IMR-90 (cell line): ENCODE results near the gene FAM161A. TPM values are rescaled to one million over a fixed set of nuclear protein-coding genes. Genes with fewer than 3 reads are reported as not detected.

Source experiments
- ATAC-seq: fragments of 200-7000 bp; cut with Tn5 transposase; 2 replicates; pipeline ENCODE4 v1.9.1; 2020; ENCODE audit warnings: low read depth, mild to moderate bottlenecking, moderate library complexity
- BruUV-seq: library from RNA; stranded (reverse); fragments of 400-500 nt; replicated peaks from 2 replicates; lab custom pipeline; 2021; lab: Mats Ljungman, UMichigan
- CTCF ChIA-PET: fragments of 300-600 bp; formaldehyde crosslinking; extraction: SDS; loops from one replicate; lab custom pipeline; 2021; ENCODE audit warnings: antibody characterized with exemption; lab: Yijun Ruan, JAX
- POLR2A ChIA-PET: fragments of 300-600 bp; sonication (Branson Sonifier 250); formaldehyde crosslinking; loops from one replicate; lab custom pipeline; 2022; ENCODE audit warnings: antibody characterized with exemption; ENCODE audit not compliant: unreplicated experiment; lab: Charles Lee
- DNase-seq: peaks from one replicate; pipeline ENCODE4 v3.0.0; 2013
- H2AFZ ChIP-seq: replicated peaks from 2 replicates; pipeline ENCODE3; 2013; ENCODE audit warnings: low read length, mild to moderate bottlenecking; ENCODE audit not compliant: poor library complexity
- H2AK5ac ChIP-seq: 2 replicates; pipeline ENCODE4 v1.6.1; 2013; ENCODE audit warnings: low read depth, low read length, inconsistent platforms
- H2AK9ac ChIP-seq: replicated peaks from 2 replicates; pipeline ENCODE3; 2013; ENCODE audit warnings: mild to moderate bottlenecking, low read depth, low read length, moderate library complexity; ENCODE audit not compliant: poor library complexity
- H2BK120ac ChIP-seq: 2 replicates; pipeline ENCODE4 v1.6.1; 2013; ENCODE audit warnings: low read depth, low read length, inconsistent platforms
- H2BK15ac ChIP-seq: 3 replicates; pipeline ENCODE4 v1.6.1; 2013; ENCODE audit warnings: low read depth, low read length, inconsistent platforms
- H2BK20ac ChIP-seq: 2 replicates; pipeline ENCODE4 v1.6.1; 2013; ENCODE audit warnings: low read depth, mild to moderate bottlenecking, inconsistent platforms, low read length, moderate library complexity
- H2BK5ac ChIP-seq: 2 replicates; pipeline ENCODE4 v1.6.1; 2013; ENCODE audit warnings: mild to moderate bottlenecking, low read depth, low read length, inconsistent platforms; ENCODE audit not compliant: poor library complexity, severe bottlenecking
- H3K14ac ChIP-seq: replicated peaks from 2 replicates; pipeline ENCODE4 v1.6.1; 2013; ENCODE audit warnings: low read depth, low read length, inconsistent platforms
- H3K18ac ChIP-seq: 2 replicates; pipeline ENCODE4 v1.6.1; 2013; ENCODE audit warnings: low read depth, low read length, control low read depth
- H3K23ac ChIP-seq: 2 replicates; pipeline ENCODE4 v1.6.1; 2013; ENCODE audit warnings: low read depth, low read length, inconsistent platforms
- H3K27ac ChIP-seq: 2 replicates; pipeline ENCODE4 v1.5.1; 2013; ENCODE audit warnings: mild to moderate bottlenecking, control low read depth, low read length; ENCODE audit not compliant: insufficient read depth
- H3K27me3 ChIP-seq: 2 replicates; pipeline ENCODE4 v1.6.1; 2013; ENCODE audit warnings: low read length; ENCODE audit not compliant: control insufficient read depth, insufficient read depth
- H3K36me3 ChIP-seq: 2 replicates; pipeline ENCODE4 v1.6.1; 2013; ENCODE audit warnings: low read length, mixed read lengths; ENCODE audit not compliant: control insufficient read depth, insufficient read depth
- H3K4ac ChIP-seq: 2 replicates; pipeline ENCODE4 v1.6.1; 2013; ENCODE audit warnings: low read depth, low read length, inconsistent platforms
- H3K4me1 ChIP-seq: 2 replicates; pipeline ENCODE4 v1.6.1; 2013; ENCODE audit warnings: low read length, mixed read lengths; ENCODE audit not compliant: control insufficient read depth, insufficient read depth
- H3K4me2 ChIP-seq: 2 replicates; pipeline ENCODE4 v1.6.1; 2013; ENCODE audit warnings: low read depth, mild to moderate bottlenecking, control low read depth, low read length, moderate library complexity
- H3K4me3 ChIP-seq: 2 replicates; pipeline ENCODE4 v1.5.1; 2013; ENCODE audit warnings: low read depth, mild to moderate bottlenecking, control low read depth, low read length, moderate library complexity; ENCODE audit not compliant: insufficient read depth
- H3K56ac ChIP-seq: 2 replicates; pipeline ENCODE4 v1.6.1; 2013; ENCODE audit warnings: low read length, inconsistent platforms; ENCODE audit not compliant: insufficient read depth; ENCODE audit errors: extremely low read depth
- H3K79me1 ChIP-seq, 2 experiments: 2 replicates each; pipeline ENCODE4 v1.6.1; 2013; ENCODE audit warnings: low read length in 2 of 2, inconsistent platforms in 1 of 2, low read depth in 1 of 2
- H3K9ac ChIP-seq: 2 replicates; pipeline ENCODE4 v1.6.1; 2013; ENCODE audit warnings: low read depth, low read length, control low read depth
- H3K9me1 ChIP-seq: 2 replicates; pipeline ENCODE4 v1.6.1; 2013; ENCODE audit warnings: low read length, inconsistent platforms; ENCODE audit not compliant: insufficient read depth
- H3K9me3 ChIP-seq: 2 replicates; pipeline ENCODE4 v1.6.1; 2013; ENCODE audit warnings: low read length; ENCODE audit not compliant: control insufficient read depth, insufficient read depth
- H4K20me1 ChIP-seq: 2 replicates; pipeline ENCODE4 v1.6.1; 2013; ENCODE audit warnings: low read length, inconsistent platforms; ENCODE audit not compliant: insufficient read depth
- H4K5ac ChIP-seq: 2 replicates; pipeline ENCODE4 v1.6.1; 2013; ENCODE audit warnings: mild to moderate bottlenecking, low read depth, low read length, control low read depth
- H4K8ac ChIP-seq, 2 experiments: 2 replicates each; pipeline ENCODE4 v1.6.1; 2013; ENCODE audit warnings: low read depth in 2 of 2, low read length in 2 of 2, control low read depth in 1 of 2, inconsistent platforms in 1 of 2
- H4K91ac ChIP-seq: 2 replicates; pipeline ENCODE4 v1.6.1; 2013; ENCODE audit warnings: low read depth, low read length, inconsistent platforms; ENCODE audit not compliant: insufficient read depth
- CTCF ChIP-seq: conservative IDR thresholded peaks from 2 replicates; pipeline ENCODE4 v1.5.1; 2012; ENCODE audit warnings: mild to moderate bottlenecking, low read depth, low read length, improper control_type of control experiment
- MXI1 ChIP-seq: IDR thresholded peaks from 2 replicates; pipeline ENCODE4 v1.6.1; 2012; ENCODE audit warnings: low read depth, mild to moderate bottlenecking, low read length, moderate library complexity, borderline replicate concordance
- RAD21 ChIP-seq: IDR thresholded peaks from 2 replicates; pipeline ENCODE4 v1.6.1; 2012; ENCODE audit warnings: low read length, improper control_type of control experiment
- RCOR1 ChIP-seq: IDR thresholded peaks from 2 replicates; pipeline ENCODE4 v1.6.1; 2012; ENCODE audit warnings: mild to moderate bottlenecking, low read length, improper control_type of control experiment; ENCODE audit not compliant: insufficient replicate concordance
- RFX5 ChIP-seq: IDR thresholded peaks from 2 replicates; pipeline ENCODE4 v1.8.0; 2012; ENCODE audit warnings: low read depth, mild to moderate bottlenecking, low read length, moderate library complexity
- WGBS, 2 experiments: methylation state at CpG; one replicate each; pipeline versions ENCODE4 v1.1.5 to v1.1.7; 2013; ENCODE audit warnings: missing lambda C conversion rate in 2 of 2; ENCODE audit not compliant: insufficient read length in 1 of 2; ENCODE audit errors: extremely low coverage in 2 of 2; 5-methylcytosine and 5-hydroxymethylcytosine counted together
- dilution Hi-C: fragments of 300-500 bp; cut with HindIII; formaldehyde crosslinking; loops from one replicate; pipeline ENCODE4 v1.14.3; 2018; ENCODE audit warnings: low sequenced_read_pairs; ENCODE audit not compliant: unreplicated experiment
- in situ Hi-C: fragments of 300-500 bp; cut with MboI; formaldehyde crosslinking; loops from 3 replicates; pipeline ENCODE4 v1.14.3; 2019; ENCODE audit warnings: low sequenced_read_pairs, inconsistent platforms, mixed read lengths
- intact Hi-C: fragments of 100-400 bp; cut with micrococcal nuclease; formaldehyde crosslinking; loops from 2 replicates; pipeline ENCODE4 v1.10.0; 2022
- polyA plus RNA-seq, 3 experiments: library from polyadenylated mRNA; depleted of rRNA; stranded (reverse); fragments of >200 nt; gene quantifications; 2 replicates each; pipeline ENCODE4 v1.2.3, GENCODE V29; 2012; ENCODE audit warnings: low replicate concordance in 1 of 3
- total RNA-seq: library from RNA; depleted of rRNA; stranded (reverse); fragments of >200 nt; gene quantifications from 2 replicates; pipeline ENCODE4 v1.2.3, GENCODE V29; 2012

The FAM161A gene
- total and polyA plus RNA-seq, 2 of the 4 experiments (the other 2 are of a cell fraction), result 0.80 to 1.3 TPM

DNA sequence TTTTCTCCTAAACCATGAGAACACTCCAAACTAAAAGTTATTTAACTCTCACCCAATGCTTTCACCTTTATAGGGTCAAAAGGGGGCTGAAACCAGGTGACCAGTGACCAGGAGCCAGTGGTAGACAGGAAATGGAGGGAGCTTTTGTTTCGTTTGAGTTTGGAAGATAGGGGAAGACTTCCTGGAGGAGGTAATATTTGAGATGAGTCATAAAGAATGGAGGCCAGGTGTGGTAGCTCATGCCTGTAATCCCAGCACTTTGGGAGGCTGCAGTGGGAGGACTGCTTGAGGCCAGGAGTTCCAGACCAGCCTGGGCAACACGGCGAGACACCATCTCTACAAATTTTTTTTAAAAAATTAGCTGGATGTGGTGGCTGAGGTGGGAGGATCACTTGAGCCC, 8.5 kb downstream of the FAM161A start:
- 40% methylated on average over 1 of the region's 3 CpGs; no CpG with 5 or more reads in 1 of the 2 experiments for WGBS, 2 experiments
- no TSS peak for BruUV-seq

More for the DNA sequence above, 8.5 kb downstream of the FAM161A start:
- Histone ChIP-seq H4K20me1 (no peaks in the 10 kb centered on the region), H3K4me3 (no peak overlapping the region), H3K27me3 (no peaks in the 10 kb centered on the region), H4K5ac (no peak overlapping the region), H3K9me3 (no peaks in the 10 kb centered on the region), H2BK5ac (no peak overlapping the region), H3K23ac (no peak overlapping the region), H3K4me2 (no peak overlapping the region), H3K9me1 (no peaks in the 10 kb centered on the region), H3K9ac (no peak overlapping the region), H2AK5ac (no peak overlapping the region), H2BK20ac (no peak overlapping the region), H2AFZ (no peak overlapping the region), H2BK15ac (no peak overlapping the region), H3K36me3 (no peaks in the 10 kb centered on the region), H3K27ac (no peak overlapping the region), H2AK9ac (no peak overlapping the region), H3K18ac (no peak overlapping the region), H3K56ac (no peak overlapping the region), H4K8ac (no peak overlapping the region), H3K79me1 (no peaks in the 10 kb centered on the region), H3K4ac (no peak overlapping the region), H3K4me1 (no peaks in the 10 kb centered on the region), H4K91ac (no peak overlapping the region), H3K14ac (no peak overlapping the region), H2BK120ac (no peak overlapping the region)
- TF ChIP-seq RAD21 (no peak), MXI1 (no peak), RFX5 (no peak), RCOR1 (no peak), CTCF (no peak)
- no peak for DNase-seq
- CTCF ChIA-PET, result no interaction called here
- POLR2A ChIA-PET, result no interaction called here
- dilution Hi-C loops, result no loop called here
- intact Hi-C loops, result no loop called here
- ATAC-seq, result no peak
- in situ Hi-C loops, result no loop called here
